NCI-H1417 (cell line): ENCODE results near the gene KRTAP12-4.
A peak's percentile ranks its signal among the peaks of the same experiment; 100 is the strongest.
"Not testable (repeated sequence)": the region's sequence is repeated elsewhere in the genome, so short reads cannot be mapped to it uniquely, and the experiment has no call there.

Source experiments
- DNase-seq, 3 experiments: peaks; one replicate each; lab custom pipeline; 2025; lab: John Stamatoyannopoulos, UW

KRTAP12-4 gene

DNA sequence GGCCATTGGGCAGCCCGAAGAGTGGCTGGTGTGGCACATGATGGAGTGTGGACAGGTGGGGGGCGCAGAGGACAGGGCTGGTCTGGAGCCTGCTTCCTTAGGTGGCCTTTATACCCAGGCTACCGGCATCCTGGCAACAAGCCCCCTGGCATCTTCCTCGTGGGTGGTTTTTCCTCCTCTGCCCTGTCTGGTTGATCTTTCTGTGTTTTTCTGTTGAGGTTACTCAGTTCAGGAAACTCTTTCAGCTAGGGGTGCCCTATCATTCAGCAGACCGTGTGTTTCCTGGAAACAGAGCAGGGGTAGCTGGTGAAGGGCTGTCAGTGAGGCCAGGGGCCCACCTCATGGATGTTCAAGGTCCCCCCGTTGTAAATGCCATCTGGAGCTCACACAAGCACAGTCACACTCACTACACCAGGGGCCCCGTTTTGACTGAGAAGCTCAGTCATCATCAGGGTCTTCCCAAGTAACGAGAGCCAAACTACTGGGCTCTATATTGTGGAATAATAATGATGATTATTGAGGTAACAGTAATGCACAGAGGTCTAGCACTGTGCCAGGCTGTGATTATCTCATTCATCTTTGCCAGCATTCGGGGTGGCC is at the start of gene KRTAP12-4:
Gene KRTAP12-4, minus strand, starts transcription at position 84 of the 600 bp plus-strand sequence. Its CDS starts 45 bp downstream, at position 39.
- DNase-seq, result no peak

- no peak for DNase-seq
These were observed 49.5 kb upstream of the KRTAP12-4 start for GRCh38 chr21:44703731-44704635.

DNA sequence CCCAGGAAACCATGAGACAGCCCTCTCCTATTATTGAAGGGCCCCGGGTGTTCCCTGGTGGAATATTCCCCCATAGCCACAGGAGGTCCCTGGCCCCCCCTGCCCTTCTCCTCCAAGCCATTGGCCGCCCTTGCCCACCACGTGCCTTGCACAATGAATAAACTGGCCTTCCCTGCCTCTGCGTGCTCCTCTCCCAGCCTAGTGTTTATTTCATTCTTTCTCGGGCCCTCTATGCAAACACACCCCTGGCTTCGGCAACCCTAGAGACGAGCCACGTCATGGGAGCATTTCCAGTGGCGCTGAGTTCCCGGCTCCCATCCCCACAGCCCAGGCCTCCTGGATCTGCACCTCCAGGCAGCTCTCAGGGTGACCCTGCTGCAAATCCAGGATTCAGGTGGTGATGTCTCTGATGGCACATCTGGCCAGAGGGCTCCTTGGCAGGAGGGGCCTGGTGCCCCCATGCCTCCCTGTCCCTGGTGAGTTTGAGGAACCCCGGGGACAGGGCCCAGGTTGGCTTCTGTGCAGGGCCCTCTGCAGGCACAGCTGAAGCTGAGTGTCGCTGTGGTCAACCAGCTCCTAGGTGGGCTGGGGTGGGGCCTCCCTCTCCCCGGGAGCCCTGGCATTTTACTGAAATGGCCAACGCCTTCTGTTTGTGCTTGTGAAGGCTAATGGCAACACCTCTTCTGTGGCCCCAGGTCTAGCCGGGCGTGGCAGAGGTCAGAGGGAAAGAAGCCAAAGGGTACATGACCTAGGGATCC is 48.7 kb upstream of the KRTAP12-4 start:
- DNase-seq, result peak in 2 of 3 experiments; percentile 92 to 97

DNA sequence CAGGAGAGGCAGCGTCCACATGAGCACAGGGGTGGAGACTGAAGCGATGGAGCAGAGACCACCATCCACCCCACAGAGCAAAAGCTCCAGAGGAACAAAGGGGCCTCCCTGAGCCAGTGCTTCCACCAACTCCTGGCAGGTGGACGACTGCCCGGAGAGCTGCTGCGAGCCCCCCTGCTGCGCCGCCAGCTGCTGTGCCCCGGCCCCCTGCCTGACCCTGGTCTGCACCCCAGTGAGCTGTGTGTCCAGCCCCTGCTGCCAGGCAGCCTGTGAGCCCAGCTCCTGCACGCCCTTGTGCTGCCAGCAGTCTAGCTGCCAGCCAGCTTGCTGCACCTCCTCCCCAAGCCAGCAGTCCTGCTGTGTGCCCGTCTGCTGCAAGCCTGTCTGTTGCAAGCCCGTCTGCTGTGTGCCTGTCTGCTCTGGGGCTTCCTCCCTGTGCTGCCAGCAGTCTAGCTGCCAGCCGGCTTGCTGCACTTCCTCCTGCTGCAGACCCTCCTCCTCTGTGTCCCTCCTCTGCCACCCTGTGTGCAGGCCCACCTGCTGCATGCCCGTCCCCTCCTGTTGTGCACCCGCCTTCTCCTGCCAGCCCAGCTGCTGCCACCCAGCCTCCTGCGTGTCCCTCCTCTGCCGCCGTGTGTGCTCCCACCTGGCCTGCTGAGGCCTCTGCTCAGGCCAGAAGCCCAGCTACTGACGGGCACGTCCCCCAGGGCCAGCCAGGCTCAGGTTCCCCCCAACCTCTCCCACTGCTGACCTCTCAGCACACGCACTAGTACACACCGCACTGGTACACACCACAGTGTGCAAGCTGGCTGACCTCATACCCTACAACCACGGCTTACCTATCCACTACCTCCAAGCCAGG is 47.9 kb upstream of the KRTAP12-4 start:
- DNase-seq, result peak in 2 of 3 experiments; percentile 72 to 89

DNA sequence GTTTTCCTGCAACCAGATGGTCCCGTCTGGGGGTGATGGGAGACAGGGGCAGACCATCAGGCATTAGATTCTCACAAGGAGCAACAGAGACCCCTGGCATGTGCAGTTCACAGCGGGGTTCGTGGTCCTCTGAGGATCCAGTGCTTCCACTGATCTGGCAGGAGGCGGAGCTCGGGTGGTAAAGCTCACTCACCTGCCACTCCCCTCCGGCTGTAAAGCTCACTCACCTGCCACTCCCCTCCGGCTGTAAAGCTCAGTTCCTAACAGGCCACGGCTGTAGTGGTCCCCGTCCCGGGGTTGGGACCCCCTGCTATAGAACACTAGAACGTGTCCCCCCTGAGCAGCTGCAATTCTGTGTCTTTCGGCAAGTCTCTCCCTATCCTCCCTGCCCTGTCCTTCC is 47.1 kb upstream of the KRTAP12-4 start:
- DNase-seq, result peak in 2 of 3 experiments; percentile 69 to 78

GRCh38 chr21:44701023-44701400 is 46.6 kb upstream of the KRTAP12-4 start:
- no peak for DNase-seq

- peak in 1 of 3 experiments; percentile 22 for DNase-seq
These were observed 45.9 kb upstream of the KRTAP12-4 start for GRCh38 chr21:44700101-44701022.

- DNase-seq, result peak in 2 of 3 experiments; percentile 32 to 51
These were observed 45.1 kb upstream of the KRTAP12-4 start for GRCh38 chr21:44699502-44700001.

- DNase-seq, result peak in 2 of 3 experiments; percentile 23 to 49
These were observed 43.6 kb upstream of the KRTAP12-4 start for GRCh38 chr21:44697811-44698734.

DNA sequence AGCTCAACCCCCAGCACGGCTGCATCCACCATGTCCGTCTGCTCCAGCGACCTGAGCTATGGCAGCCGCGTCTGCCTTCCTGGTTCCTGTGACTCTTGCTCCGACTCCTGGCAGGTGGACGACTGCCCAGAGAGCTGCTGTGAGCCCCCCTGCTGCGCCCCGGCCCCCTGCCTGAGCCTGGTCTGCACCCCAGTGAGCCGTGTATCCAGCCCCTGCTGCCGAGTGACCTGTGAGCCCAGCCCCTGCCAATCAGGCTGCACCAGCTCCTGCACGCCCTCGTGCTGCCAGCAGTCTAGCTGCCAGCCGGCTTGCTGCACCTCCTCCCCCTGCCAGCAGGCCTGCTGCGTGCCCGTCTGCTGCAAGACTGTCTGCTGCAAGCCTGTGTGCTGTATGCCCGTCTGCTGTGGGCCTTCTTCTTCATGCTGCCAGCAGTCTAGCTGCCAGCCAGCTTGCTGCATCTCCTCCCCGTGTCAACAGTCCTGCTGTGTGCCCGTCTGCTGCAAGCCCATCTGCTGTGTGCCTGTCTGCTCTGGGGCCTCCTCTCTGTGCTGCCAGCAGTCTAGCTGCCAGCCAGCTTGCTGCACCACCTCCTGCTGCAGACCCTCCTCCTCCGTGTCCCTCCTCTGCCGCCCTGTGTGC is 42.8 kb upstream of the KRTAP12-4 start, which contains the start of gene KRTAP10-12:
Gene KRTAP10-12, plus strand, starts transcription at position 1 of the 639 bp plus-strand sequence. Its CDS starts 30 bp downstream, at position 31.
- DNase-seq, result peak in 1 of 3 experiments; percentile 52

GRCh38 chr21:44696572-44696971 is 42.1 kb upstream of the KRTAP12-4 start:
- DNase-seq, result no peak

DNA sequence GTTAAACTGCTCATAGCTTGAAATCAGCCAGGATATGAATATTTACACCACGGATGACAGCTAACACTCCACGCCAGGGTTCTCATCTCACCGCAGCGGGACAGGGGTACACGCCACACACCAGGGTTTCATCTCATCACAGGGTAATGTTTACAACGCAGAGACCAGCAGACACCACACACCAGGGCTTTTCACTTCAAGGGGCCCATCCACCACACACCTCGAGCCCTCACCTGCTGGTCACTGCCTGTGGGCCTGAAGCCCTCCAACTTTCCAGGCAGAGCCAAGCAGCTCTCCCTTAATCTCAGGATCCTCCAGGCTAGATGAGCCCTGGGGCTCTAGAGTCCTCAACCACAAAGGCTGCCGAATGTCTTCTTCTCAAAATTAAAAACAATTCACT is 41.2 kb upstream of the KRTAP12-4 start:
- no peak for DNase-seq

GRCh38 chr21:44695184-44695583 is 40.7 kb upstream of the KRTAP12-4 start:
- DNase-seq, result no peak

GRCh38 chr21:44694776-44695175 is 40.3 kb upstream of the KRTAP12-4 start:
- DNase-seq, result no peak

- DNase-seq, result no peak
These were observed 38.5 kb upstream of the KRTAP12-4 start for GRCh38 chr21:44692798-44693512.

DNA sequence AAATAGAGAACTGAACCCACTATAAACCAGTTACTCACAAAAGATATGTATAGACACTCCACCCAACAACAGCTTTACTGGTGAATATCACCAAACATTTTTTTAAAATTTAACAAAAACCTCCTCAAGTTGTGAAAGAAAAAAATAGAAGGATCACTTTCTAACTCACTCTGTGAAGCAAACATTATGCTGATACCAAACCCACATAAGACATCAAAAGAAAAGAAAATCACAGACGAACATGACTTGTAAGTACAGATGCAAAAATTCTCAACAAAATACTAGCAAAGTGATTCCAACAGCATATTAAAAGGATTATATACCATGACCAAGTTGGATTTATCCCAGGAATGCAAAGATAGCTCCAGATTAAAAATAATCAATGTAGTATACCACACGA is 37.2 kb upstream of the KRTAP12-4 start:
- no peak for DNase-seq

DNA sequence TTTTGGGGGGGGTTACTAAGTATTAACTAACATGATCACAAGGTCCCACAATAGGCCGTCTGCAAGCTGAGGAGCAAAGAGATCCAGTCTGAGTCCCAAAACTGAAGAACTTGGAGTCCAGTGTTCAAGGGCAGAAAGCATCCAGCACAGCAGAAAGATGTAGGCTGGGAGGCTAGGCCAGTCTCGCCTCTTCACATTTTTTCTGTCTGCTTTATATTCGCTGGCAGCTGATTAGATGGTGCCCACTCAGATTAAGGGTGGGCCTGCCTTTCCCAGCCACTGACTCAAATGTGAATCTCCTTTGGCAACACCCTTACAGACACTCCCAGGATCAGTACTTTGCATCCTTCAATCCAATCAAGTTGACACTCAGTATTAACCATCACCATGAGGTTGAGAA is 35.3 kb upstream of the KRTAP12-4 start:
- DNase-seq, result not testable (repeated sequence)

GRCh38 chr21:44687671-44688070 is 33.2 kb upstream of the KRTAP12-4 start:
- DNase-seq, result peak; percentile 51 to 87 (median 85)
